MCF 10A (cell line): ENCODE measurements around the gene SH3TC2. TPM values are rescaled to one million over a fixed set of nuclear protein-coding genes. Genes with fewer than 3 reads are reported as not detected.

ENCODE experiments used
- BruUV-seq: library from RNA; stranded (reverse); fragments of 400-500 nt; replicated peaks from 2 replicates; lab custom pipeline; 2021; lab: Mats Ljungman, UMichigan
- CTCF ChIA-PET: fragments of 300-600 bp; sonication (Branson Sonifier 250); formaldehyde crosslinking; extraction: SDS; loops from one replicate; lab custom pipeline; 2021; ENCODE audit warnings: antibody characterized with exemption, inconsistent platforms; lab: Yijun Ruan, JAX
- POLR2A ChIA-PET: fragments of 300-600, 350-650 bp; sonication (Branson Sonifier 250); formaldehyde crosslinking; extraction: SDS; loops from one replicate; lab custom pipeline; 2020; ENCODE audit warnings: antibody characterized with exemption, inconsistent platforms; lab: Yijun Ruan, JAX
- DNase-seq: peaks from one replicate; pipeline ENCODE4 v3.0.0-alpha.2; 2018; ENCODE audit not compliant: unreplicated experiment
- H3K27ac Mint-ChIP-seq: one replicate; pipeline ENCODE4 v1.8.0; 2022; ENCODE audit warnings: mild to moderate bottlenecking, low read depth, mixed read lengths; ENCODE audit not compliant: unreplicated experiment
- H3K27me3 Mint-ChIP-seq: one replicate; pipeline ENCODE4 v1.8.0; 2022; ENCODE audit warnings: mixed read lengths; ENCODE audit not compliant: insufficient read depth, unreplicated experiment
- H3K36me3 Mint-ChIP-seq: one replicate; pipeline ENCODE4 v1.8.0; 2022; ENCODE audit warnings: mild to moderate bottlenecking, moderate library complexity, mixed read lengths; ENCODE audit not compliant: insufficient read depth, unreplicated experiment
- H3K4me1 Mint-ChIP-seq: one replicate; pipeline ENCODE4 v1.8.0; 2022; ENCODE audit warnings: mixed read lengths; ENCODE audit not compliant: insufficient read depth, unreplicated experiment
- H3K4me3 Mint-ChIP-seq: one replicate; pipeline ENCODE4 v1.8.0; 2022; ENCODE audit warnings: mild to moderate bottlenecking, moderate library complexity, mixed read lengths; ENCODE audit not compliant: unreplicated experiment
- H3K9me3 Mint-ChIP-seq: one replicate; pipeline ENCODE4 v1.8.0; 2022; ENCODE audit warnings: mixed read lengths; ENCODE audit not compliant: unreplicated experiment
- intact Hi-C: fragments of 100-400 bp; cut with micrococcal nuclease; formaldehyde crosslinking; loops from 2 replicates; pipeline ENCODE4 v1.14.1; 2022
- total RNA-seq: library from RNA; stranded (reverse); gene quantifications from 2 replicates; pipeline ENCODE4 v1.2.3, GENCODE V29; 2022
- TF ChIP-seq, protein P1 (sequence below): fragments of 200-600 bp; IDR thresholded peaks from one replicate; pipeline ENCODE4 v1.8.0; 2022; ENCODE audit warnings: antibody characterized with exemption, mild to moderate bottlenecking; ENCODE audit not compliant: unreplicated experiment

Gene SH3TC2
- total RNA-seq, 1 experiment from 2014 or later, result 6.2 TPM

GRCh38 chr5:148972396-148972795, 90.5 kb downstream of the SH3TC2 start:
- Mint-ChIP-seq H3K4me1 (peaks cover 88% of the 10 kb centered on the region), H3K4me3 (peak overlapping the region; percentile 28), H3K36me3 (peaks cover 9% of the 10 kb centered on the region), H3K9me3 (no peaks in the 10 kb centered on the region), H3K27ac (peak overlapping the region; percentile 93), H3K27me3 (no peaks in the 10 kb centered on the region)
- TSS peak; percentile 81 for BruUV-seq
- ChIA-PET POLR2A (interaction anchor here (0.6 to 27.9 kb wide), 13 partner anchors 10 to 297 kb away, joined by 3 to 1127 read pairs (median 10); partner anchors contain the start of gene ADRB2), CTCF (interaction anchor here (0.6 to 37.7 kb wide), 10 partner anchors 14 to 231 kb away, joined by 3 to 1118 read pairs (median 5); no protein-coding TSS in a partner anchor)
- TF ChIP-seq, protein P1, sequence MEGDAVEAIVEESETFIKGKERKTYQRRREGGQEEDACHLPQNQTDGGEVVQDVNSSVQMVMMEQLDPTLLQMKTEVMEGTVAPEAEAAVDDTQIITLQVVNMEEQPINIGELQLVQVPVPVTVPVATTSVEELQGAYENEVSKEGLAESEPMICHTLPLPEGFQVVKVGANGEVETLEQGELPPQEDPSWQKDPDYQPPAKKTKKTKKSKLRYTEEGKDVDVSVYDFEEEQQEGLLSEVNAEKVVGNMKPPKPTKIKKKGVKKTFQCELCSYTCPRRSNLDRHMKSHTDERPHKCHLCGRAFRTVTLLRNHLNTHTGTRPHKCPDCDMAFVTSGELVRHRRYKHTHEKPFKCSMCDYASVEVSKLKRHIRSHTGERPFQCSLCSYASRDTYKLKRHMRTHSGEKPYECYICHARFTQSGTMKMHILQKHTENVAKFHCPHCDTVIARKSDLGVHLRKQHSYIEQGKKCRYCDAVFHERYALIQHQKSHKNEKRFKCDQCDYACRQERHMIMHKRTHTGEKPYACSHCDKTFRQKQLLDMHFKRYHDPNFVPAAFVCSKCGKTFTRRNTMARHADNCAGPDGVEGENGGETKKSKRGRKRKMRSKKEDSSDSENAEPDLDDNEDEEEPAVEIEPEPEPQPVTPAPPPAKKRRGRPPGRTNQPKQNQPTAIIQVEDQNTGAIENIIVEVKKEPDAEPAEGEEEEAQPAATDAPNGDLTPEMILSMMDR, result no peak
- no peak for DNase-seq
- intact Hi-C loops, result no loop called here

DNA sequence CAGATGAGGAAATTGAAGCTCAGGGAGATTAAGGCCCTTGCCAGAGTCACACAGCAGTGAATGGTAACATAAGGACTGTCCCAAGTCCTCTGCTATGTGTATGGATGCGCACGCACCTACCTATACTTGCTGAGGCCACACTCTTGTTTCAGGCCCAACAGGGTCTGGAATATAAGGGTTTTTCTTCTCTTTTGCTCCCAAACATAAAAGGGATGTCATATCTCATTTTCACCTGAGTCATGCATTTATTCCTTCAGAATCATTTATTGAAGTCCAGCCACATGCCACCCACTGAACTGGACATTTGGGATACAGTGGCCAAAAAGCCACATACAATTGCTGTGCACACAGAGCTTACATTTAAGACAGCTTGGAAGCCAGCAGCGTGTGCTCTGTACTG, 92.0 kb downstream of the SH3TC2 start:
- H3K4me1 Mint-ChIP-seq, result peaks cover 92% of the 10 kb centered on the region
- intact Hi-C loops, result no loop called here
- no peaks in the 10 kb centered on the region for H3K27me3 Mint-ChIP-seq
- no peak for DNase-seq
- H3K4me3 Mint-ChIP-seq, result no peak overlapping the region
- TF ChIP-seq, protein P1, result no peak
- H3K9me3 Mint-ChIP-seq, result no peaks in the 10 kb centered on the region
- peaks cover 9% of the 10 kb centered on the region for H3K36me3 Mint-ChIP-seq
- ChIA-PET POLR2A (interaction anchor here (0.6 to 27.9 kb wide), 7 partner anchors 19 to 164 kb away, joined by 4 to 1127 read pairs (median 49); partner anchors contain the start of gene ADRB2), CTCF (interaction anchor here (0.9 to 37.7 kb wide), 7 partner anchors 13 to 179 kb away, joined by 3 to 1118 read pairs (median 13); no protein-coding TSS in a partner anchor)
- BruUV-seq, result no TSS peak
- H3K27ac Mint-ChIP-seq, result peak overlapping the region; percentile 93

DNA sequence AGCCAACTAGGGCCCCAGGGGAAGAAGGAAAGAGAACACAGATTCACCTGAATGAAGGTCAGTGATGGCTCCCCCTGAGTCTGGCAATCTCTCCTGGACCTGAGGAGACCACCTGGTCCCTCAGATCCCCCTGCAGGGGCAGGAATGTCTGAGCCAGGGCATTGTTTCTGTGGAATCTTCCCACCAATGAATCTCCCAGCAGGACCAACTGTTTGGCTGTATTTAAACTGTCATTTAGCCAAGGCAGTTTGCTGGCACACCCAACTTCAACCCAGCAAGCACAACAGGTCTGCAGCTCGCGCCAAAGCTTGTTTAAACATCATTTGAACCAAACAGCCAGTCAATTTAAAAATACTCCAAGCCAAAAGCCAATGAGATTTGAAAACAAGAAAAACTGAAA, 92.6 kb downstream of the SH3TC2 start:
- Mint-ChIP-seq H3K36me3 (peaks cover 12% of the 10 kb centered on the region), H3K4me3 (peak overlapping the region; percentile 26), H3K9me3 (no peaks in the 10 kb centered on the region), H3K27me3 (no peaks in the 10 kb centered on the region), H3K4me1 (peaks cover 96% of the 10 kb centered on the region), H3K27ac (peak overlapping the region; percentile 93)
- peak; percentile 49 for DNase-seq
- POLR2A ChIA-PET, result interaction anchor here (0.7 to 27.9 kb wide), 10 partner anchors 14 to 581 kb away, joined by 3 to 1127 read pairs (median 4); partner anchors contain the start of genes ADRB2 and CSNK1A1
- no TSS peak for BruUV-seq
- CTCF ChIA-PET, result interaction anchor here (0.6 to 37.7 kb wide), 7 partner anchors 12 to 228 kb away, joined by 3 to 1118 read pairs (median 13); no protein-coding TSS in a partner anchor
- intact Hi-C loops, result no loop called here
- TF ChIP-seq, protein P1, result no peak

DNA sequence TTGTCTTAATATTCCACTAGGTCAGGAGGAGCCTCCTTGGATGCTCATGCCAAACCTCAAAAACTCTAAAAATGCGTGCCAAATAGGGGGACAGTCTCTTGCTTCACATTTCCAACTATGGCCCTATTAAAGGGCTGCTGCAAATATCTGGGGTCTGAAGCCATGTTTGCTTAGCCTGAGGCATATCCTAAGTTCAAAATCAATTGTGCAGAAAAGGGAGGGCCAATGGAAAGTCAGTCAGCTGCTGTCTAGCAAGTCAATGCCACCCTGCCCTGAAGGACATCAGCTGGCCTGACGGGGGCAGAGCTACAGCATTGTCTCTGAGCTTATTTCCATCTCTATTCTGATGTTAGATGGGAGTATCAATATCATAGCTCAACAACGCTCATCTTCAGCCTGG, 93.6 kb downstream of the SH3TC2 start:
- TF ChIP-seq, protein P1, result no peak
- Mint-ChIP-seq H3K27me3 (no peaks in the 10 kb centered on the region), H3K36me3 (peaks cover 15% of the 10 kb centered on the region), H3K4me3 (no peak overlapping the region), H3K9me3 (no peaks in the 10 kb centered on the region), H3K27ac (peak overlapping the region; percentile 93), H3K4me1 (peaks cover 90% of the 10 kb centered on the region)
- intact Hi-C loops, result no loop called here
- DNase-seq, result no peak
- no TSS peak for BruUV-seq
- POLR2A ChIA-PET, result interaction anchor here (0.7 to 27.9 kb wide), 7 partner anchors 13 to 970 kb away, joined by 3 to 1127 read pairs (median 49); partner anchors contain the start of genes ADRB2 and CSNK1A1
- CTCF ChIA-PET, result interaction anchor here (0.6 to 37.7 kb wide), 8 partner anchors 11 to 227 kb away, joined by 3 to 1118 read pairs (median 9); no protein-coding TSS in a partner anchor
